HG03108 (cell line): ENCODE measurements around the gene SLC9A8.
"Not testable (repeated sequence)": the region's sequence is repeated elsewhere in the genome, so short reads cannot be mapped to it uniquely, and the experiment has no call there.

Experiments
- ATAC-seq: cut with Tn5 transposase; IDR thresholded peaks from one replicate; pipeline ENCODE4 v1.9.1; 2021; ENCODE audit warnings: moderate library complexity; ENCODE audit not compliant: unreplicated experiment

SLC9A8 gene

GRCh38 chr20:49891476-49892110 lies 79.0 kb downstream of the SLC9A8 start:
- no peak for ATAC-seq

- no peak for ATAC-seq
Observed at GRCh38 chr20:49892260-49892659, 79.6 kb downstream of the SLC9A8 start.

- ATAC-seq, result no peak
Observed at GRCh38 chr20:49892817-49893216, 80.2 kb downstream of the SLC9A8 start.

GRCh38 chr20:49893242-49894072 lies 80.8 kb downstream of the SLC9A8 start:
- ATAC-seq, result no peak

- no peak for ATAC-seq
Observed at GRCh38 chr20:49894073-49894470, 81.4 kb downstream of the SLC9A8 start.

- ATAC-seq, result not testable (repeated sequence)
Observed at GRCh38 chr20:49895474-49896093, 83.0 kb downstream of the SLC9A8 start.

- ATAC-seq, result no peak
Observed at GRCh38 chr20:49896204-49896603, 83.6 kb downstream of the SLC9A8 start.

- ATAC-seq, result no peak
Observed at GRCh38 chr20:49899541-49900383, 87.1 kb downstream of the SLC9A8 start.

GRCh38 chr20:49901588-49901987 lies 89.0 kb downstream of the SLC9A8 start:
- ATAC-seq, result no peak

- no peak for ATAC-seq
Observed at GRCh38 chr20:49904440-49905214, 92.0 kb downstream of the SLC9A8 start.

GRCh38 chr20:49905415-49906091 lies 92.9 kb downstream of the SLC9A8 start:
- no peak for ATAC-seq

- no peak for ATAC-seq
Observed at GRCh38 chr20:49906101-49906604, 93.5 kb downstream of the SLC9A8 start.

GRCh38 chr20:49906615-49907154 lies 94.1 kb downstream of the SLC9A8 start:
- ATAC-seq, result no peak

- ATAC-seq, result no peak
Observed at GRCh38 chr20:49907405-49908257, 95.0 kb downstream of the SLC9A8 start.

GRCh38 chr20:49908258-49908565 lies 95.6 kb downstream of the SLC9A8 start:
- no peak for ATAC-seq

- ATAC-seq, result no peak
Observed at GRCh38 chr20:49909499-49910339, 97.1 kb downstream of the SLC9A8 start.

GRCh38 chr20:49910340-49910706 lies 97.7 kb downstream of the SLC9A8 start:
- ATAC-seq, result no peak
